Lower leg skin (tissue), 4 donors: ENCODE data around the gene USH1G. TPM values are rescaled to one million over a fixed set of nuclear protein-coding genes. Genes with fewer than 3 reads are reported as not detected.

ENCODE experiments used
- DNase-seq, 2 donors: peaks; one replicate each; pipeline ENCODE4 v3.0.0-alpha.2; 2019; ENCODE audit warnings: low spot score in 2 of 2
- H3K4me3 ChIP-seq: fragments of 200-600 bp; sonication (generic); 2 replicates; pipeline ENCODE4 v1.5.1; 2017; ENCODE audit warnings: mild to moderate bottlenecking, low read depth; ENCODE audit not compliant: poor library complexity, severe bottlenecking
- CTCF ChIP-seq, 3 donors: fragments of 450-650 bp; IDR thresholded peaks; one replicate each; pipeline ENCODE4 v1.5.1; 2016; ENCODE audit warnings: antibody characterized with exemption in 3 of 3, mild to moderate bottlenecking in 3 of 3, moderate library complexity in 2 of 3
- POLR2A ChIP-seq, 2 donors: fragments of 450-650 bp; IDR thresholded peaks; one replicate each; pipeline ENCODE4 v1.6.1; 2016 to 2017; ENCODE audit warnings: antibody characterized with exemption in 2 of 2, mild to moderate bottlenecking in 1 of 2, moderate library complexity in 1 of 2
- WGBS, 2 donors: methylation state at CpG; one replicate each; pipeline ENCODE4 v1.1.5; 2018; 5-methylcytosine and 5-hydroxymethylcytosine counted together
- intact Hi-C: fragments of 100-400 bp; cut with DNase I; formaldehyde crosslinking; loops from one replicate; pipeline ENCODE4 v1.15.0; 2023; ENCODE audit warnings: low total_unique reads
- total RNA-seq, 4 donors: library from RNA; depleted of rRNA; stranded (reverse); fragments of >200 nt; gene quantifications; one replicate each; pipeline ENCODE4 v1.1.0, GENCODE V29; 2016

USH1G gene
- total RNA-seq, 4 donors from 2014 or later, result 0.67 to 2.6 (median 2.1) TPM

- TF ChIP-seq CTCF (IDR thresholded peaks at IDR 0.05), result no peak
- no peak for TF ChIP-seq POLR2A (IDR thresholded peaks at IDR 0.05)
- intact Hi-C loops, result no loop called here
- no peak for DNase-seq
- 63 to 70% methylated on average over 11 of the region's 11 CpGs for WGBS, 2 donors
- no peak overlapping the region for H3K4me3 ChIP-seq
These were observed 24.6 kb downstream of the USH1G start for GRCh38 chr17:74898376-74898946.

GRCh38 chr17:74893936-74894671, 29.0 kb downstream of the USH1G start:
- intact Hi-C loops, result no loop called here
- TF ChIP-seq POLR2A (IDR thresholded peaks at IDR 0.05) (no peak), CTCF (IDR thresholded peaks at IDR 0.05) (no peak)
- H3K4me3 ChIP-seq, result no peak overlapping the region
- DNase-seq, result no peak
- 38 to 45% methylated on average over 18 to 21 of the region's 22 CpGs for WGBS, 2 donors

GRCh38 chr17:74892974-74893911, 29.8 kb downstream of the USH1G start, which contains the start of gene FADS6:
Gene FADS6 (minus strand): TSS chr17:74893633. CDS start chr17:74893595, 38 bp downstream.
- no peak for DNase-seq
- WGBS, 2 donors, result 6 to 10% methylated on average over 22 to 43 of the region's 86 CpGs
- intact Hi-C loops, result no loop called here
- peak within 1 kb of the TSS; percentile 5 for H3K4me3 ChIP-seq
- TF ChIP-seq POLR2A (IDR thresholded peaks at IDR 0.05) (no peak), CTCF (IDR thresholded peaks at IDR 0.05) (no peak)

- intact Hi-C loops, result no loop called here
- WGBS, 2 donors, result 70 to 74% methylated on average over 15 to 20 of the region's 20 CpGs
- no peak for DNase-seq
- H3K4me3 ChIP-seq, result no peak overlapping the region
- TF ChIP-seq POLR2A (IDR thresholded peaks at IDR 0.05) (no peak), CTCF (IDR thresholded peaks at IDR 0.05) (no peak)
These were observed 30.8 kb downstream of the USH1G start for GRCh38 chr17:74892013-74892841.

- DNase-seq, result no peak
- no peak for TF ChIP-seq CTCF (IDR thresholded peaks at IDR 0.05)
- no peak for TF ChIP-seq POLR2A (IDR thresholded peaks at IDR 0.05)
- intact Hi-C loops, result no loop called here
- H3K4me3 ChIP-seq, result no peak overlapping the region
- WGBS, 2 donors, result 91 to 93% methylated on average over 7 of the region's 7 CpGs
These were observed 32.5 kb downstream of the USH1G start for GRCh38 chr17:74890554-74890953.
